DMS 273 (cell line): ENCODE data around the gene DENND5A.
"Not testable (repeated sequence)": the region's sequence is repeated elsewhere in the genome, so short reads cannot be mapped to it uniquely, and the experiment has no call there.

ENCODE experiments used
- DNase-seq: peaks from one replicate; lab custom pipeline; 2025; ENCODE audit not compliant: unreplicated experiment; lab: John Stamatoyannopoulos, UW

The DENND5A gene

DNA sequence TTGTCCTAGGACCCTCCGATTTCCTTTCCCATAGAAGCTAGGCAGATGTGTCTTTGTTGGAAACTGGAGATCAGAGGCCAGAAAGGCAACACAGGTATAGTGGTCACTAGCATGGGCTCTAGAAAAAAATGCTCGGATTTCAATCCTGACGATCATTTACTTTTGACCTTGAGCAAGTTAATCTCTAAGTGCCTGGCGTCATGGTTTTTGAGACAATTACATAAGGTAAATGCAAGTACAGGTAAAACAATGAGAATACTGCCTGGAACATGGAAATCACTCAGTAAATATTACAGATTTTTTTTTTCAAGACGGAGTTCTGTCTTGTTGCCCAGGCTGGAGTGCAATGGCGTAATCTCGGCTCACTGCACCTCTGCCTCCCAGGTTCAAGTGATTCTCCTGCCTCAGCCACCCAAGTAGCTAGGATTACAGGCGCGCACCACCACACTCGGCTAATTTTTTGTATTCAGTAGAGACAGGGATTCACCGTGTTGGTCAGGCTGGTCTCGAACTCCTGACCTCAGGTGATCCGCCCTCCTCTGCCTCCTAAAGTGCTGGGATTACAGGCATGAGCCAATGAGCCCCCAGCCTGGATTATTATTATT is 1.1 kb upstream of the DENND5A start:
- DNase-seq = no peak

DNA sequence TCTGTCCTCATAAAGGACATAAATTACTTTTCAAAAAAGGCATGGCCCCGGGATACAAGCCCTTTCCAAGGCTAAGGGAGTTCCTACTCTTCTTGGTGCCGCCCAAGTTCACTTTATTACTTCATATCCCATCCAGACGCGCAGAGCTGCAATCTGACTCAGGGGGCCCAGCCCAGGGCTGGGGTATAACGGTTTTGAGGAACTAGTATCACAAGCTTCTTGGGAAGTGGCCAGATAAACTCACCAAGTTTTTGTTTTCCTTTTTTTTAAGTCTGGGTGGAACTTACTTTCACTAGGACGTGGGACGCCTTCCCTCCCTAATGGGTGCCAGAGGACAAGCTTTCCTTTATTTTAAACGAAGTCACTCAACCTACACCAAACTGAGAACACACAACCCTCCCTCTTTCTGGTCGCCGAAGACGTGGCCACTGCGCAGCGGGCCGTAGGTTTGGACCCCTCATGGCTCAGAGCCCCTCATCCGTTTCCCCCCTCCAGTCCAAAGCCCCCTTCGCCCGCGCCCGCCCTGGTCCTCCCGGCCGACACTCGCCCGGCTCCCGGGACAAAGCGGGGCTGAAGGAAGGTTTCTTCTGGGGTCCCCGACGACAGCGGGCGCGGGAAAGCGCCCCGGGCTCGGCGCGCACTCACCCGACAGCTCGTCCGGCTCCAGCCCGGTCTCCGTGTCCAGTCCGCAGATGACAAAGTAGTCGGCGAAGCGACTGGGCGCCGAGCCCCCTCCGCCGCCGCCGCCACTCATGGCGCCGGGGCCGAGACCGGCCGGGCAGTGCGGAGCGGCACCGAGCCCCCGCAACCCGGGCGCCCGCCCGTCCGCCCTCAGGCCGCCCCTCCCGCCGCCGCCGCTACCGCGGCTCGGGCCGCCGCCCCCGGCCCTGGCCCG is 587 bp downstream of the DENND5A start:
- DNase-seq = peak; percentile 59

DNA sequence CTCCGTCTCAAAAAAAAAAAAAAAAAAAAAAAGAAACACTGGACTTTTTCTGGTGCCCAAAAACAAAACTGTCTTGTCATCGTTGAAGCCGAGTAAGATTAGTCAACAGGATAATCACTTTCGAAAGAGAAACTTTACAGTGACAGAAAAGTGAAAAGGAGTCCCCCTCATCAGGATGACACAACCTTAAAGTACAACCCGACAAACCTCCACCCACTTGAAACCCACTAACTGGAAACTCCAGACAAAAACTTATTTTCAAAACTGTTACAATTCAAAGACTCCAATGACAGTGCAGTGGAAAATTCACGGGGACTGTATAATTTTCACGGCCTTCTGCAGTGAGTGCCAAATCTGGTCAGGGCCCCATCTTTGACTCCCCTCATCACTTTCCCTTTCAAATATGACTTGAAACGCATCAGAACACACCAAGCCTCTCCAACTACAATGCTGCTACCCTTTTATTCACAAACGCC is 1.3 kb downstream of the DENND5A start:
- no peak for DNase-seq

DNA sequence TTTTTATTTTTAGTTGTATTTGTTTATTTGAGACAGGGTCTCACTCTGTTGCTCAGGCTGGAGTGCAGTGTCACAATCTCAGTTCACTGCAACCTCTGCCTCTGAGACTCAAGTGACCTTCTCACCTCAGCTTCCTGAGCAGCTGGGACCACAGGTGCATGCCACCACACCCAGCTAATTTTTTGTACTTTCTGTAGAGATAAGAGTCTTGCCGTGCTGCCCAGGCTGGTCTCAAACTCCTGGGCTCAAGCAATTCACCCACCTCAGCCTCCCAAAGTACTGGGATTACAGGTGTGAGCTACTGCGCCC is 4.4 kb downstream of the DENND5A start:
- not testable (repeated sequence) for DNase-seq

DNA sequence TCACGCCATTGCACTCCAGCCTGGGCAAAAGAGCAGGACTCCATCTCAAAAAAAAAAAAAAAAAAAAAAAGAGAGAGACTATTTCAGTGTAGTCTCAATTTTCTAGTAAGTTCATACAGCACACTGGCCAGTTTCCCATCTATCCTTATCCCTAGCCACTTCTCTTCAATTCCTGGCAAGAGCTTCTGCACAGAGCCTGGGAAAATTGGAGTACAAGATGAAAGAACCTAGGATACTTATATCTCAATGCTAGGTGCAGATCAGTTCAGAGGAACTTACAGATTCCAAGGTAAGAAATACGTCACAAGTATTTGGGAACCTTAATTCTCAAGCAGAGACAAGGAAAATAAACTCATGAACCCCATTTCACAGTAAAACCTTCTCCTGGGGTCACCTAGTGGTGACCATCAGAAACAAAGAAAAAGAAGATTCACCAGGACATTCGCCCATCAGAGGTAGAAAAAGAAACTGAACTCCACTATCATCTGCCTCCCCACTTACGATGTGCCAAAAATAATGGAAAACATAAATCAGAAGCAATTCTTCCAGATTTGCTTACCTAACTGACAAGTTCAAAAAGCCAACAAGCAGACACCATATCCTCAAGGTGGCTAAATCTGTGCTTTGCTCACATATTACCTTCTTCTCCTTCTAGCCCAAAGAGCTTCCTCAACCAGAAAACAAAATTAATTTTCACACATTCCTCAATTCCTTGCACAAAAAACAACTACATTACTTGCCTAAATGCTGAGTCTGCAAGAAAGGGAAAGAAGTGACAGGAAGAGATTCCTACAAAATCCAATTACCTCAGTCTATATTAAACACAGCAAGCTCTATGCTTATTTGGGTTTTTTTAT is 4.9 kb downstream of the DENND5A start:
- no peak for DNase-seq

DNA sequence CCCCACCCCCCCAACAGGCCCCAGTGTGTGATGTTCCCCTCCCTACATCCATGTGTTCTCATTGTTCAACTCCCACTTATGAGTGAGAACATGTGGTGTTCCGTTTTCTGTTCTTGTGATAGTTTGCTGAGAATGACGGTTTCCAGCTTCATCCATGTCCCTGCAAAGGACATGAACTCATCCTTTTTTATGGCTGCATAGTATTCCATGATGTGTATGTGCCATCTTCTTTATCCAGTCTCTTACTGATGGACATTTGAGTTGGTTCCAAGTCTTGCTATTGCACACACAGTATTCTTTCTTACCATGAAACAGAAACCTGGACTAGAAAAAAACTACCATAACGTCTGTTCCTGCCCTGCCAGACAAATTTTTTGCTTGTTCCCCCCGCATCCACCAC is 6.9 kb downstream of the DENND5A start:
- DNase-seq = not testable (repeated sequence)

DNA sequence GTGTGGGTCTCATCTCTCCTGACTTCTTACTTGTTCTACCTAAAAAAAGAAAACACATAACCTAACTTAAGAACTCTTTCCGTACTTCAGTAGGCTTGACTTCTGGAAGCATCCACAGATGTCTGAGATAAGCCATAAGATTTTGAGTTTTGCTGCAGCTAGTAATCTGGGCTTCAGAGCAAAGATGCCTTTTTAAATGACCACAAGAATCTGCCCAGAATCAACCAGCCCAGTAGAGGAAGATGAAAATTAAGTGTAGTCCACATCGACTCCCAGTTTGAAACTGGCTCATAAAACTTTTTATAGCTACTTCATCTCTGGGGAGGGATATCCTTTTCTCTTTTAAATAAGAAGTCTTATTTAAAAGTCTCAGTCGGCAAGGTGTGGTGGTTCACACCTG is 10.7 kb downstream of the DENND5A start:
- DNase-seq = no peak

DNA sequence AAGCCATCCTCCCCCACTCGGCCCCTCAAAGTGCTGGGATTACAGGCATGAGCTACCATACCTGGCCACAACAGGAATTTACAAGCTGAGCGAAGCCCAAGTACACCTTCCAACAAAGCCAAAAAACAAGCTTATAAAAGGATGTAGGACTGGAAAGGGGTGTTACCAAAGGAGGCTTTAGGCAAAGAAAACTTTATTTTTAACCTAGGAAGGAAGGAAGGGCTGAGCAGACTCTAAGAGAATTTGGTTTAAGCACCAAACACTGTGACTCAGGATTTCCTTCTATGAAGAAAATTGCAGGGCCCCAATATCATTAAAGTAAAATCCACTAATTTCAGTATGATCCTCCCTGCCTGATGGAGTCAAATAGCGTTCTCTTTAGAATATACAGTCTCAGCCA is 12.1 kb downstream of the DENND5A start:
- DNase-seq = no peak

DNA sequence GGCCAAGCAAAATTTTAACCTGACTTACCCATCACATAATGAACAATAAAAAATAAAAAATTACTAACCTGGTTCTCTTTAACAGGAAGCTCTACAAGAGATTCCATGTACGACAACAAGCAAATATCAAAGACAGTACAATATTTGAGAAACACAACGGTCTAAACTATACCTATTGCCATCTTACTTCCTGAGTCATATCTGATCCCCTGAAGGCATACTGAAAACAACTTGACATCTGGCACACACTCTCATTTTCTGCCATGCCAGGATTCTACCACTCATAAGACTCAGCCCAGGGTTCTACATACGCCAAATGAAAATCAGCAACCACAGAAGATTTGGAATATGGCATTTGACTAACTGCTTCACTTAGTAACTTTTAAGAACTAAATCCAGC is 13.8 kb downstream of the DENND5A start:
- peak; percentile 61 for DNase-seq

DNA sequence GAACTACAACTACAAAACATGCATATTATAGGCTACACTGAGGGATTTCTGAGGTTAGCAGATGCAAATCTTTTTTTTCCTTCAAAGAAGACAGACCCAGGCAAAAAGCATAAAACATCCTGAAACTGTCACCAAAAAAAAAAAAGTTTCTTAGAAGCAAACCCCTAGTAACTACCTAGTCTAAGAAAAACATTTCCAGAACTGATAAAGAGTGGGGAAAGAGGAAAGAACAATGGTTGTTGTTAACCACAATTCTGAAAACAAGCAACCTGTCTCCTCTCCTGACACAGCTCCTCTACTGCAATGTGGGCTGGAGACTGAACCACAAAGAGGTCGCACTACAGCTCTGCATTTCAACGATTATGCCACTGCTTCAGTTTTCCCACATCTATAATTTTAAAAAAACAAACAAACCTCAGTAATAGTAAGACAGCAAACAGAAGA is 15.0 kb downstream of the DENND5A start:
- no peak for DNase-seq

DNA sequence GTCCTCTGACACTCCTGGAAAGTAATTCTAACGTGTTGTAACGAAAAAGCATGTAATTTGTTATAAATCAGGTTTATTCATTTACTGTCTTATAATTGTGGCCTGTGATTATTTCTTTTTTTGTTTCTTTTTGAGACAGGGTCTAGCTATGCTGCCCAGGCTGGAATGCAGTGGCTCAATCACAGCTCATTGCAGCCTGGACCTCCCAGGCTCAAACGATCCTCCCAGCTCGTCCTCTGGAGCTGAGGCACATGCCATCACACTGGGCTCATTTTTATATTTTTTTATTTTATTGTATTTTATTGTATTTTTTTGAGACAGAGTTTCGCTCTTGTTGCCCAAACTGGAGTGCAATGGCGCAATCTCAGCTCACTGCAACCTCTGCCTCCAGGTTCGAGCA is 15.9 kb downstream of the DENND5A start:
- no peak for DNase-seq

DNA sequence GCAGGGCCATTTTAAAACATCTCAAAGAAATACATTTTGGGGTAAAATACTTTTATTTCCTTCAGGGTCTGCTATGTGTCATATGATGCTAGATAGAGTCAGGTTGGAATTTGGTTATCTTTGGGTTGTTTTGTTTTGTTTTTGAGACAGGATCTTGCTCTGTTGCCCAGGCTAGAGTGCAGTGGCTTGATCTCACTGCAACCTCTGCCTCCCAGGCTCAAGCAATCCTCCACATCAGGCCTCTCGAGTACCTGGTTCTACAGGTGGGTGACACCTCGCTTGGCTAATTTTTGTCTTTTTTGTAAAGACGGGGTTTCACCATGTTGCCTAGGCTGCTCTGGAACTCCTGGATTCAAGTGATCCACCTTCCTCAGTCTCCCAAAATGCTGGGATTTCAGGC is 17.3 kb downstream of the DENND5A start:
- no peak for DNase-seq

DNA sequence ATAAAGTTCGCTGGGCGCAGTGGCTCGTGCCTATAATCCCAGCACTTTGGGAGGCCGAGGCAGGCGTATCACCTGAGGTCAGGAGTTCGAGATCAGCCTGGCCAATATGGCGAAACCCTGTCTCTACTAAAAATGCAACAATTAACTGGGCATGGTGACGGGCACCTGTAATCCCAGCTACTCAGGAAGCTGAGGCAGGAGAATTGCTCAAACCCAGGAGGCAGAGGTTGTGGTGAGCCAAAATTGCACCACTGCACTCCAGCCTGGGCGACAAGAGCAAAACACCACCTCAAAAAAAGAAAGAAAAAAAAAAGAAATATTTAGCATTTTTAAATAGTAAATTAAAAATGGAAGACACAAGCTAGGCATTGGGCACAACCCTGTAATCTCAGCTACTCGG is 28.9 kb downstream of the DENND5A start:
- DNase-seq = not testable (repeated sequence)

DNA sequence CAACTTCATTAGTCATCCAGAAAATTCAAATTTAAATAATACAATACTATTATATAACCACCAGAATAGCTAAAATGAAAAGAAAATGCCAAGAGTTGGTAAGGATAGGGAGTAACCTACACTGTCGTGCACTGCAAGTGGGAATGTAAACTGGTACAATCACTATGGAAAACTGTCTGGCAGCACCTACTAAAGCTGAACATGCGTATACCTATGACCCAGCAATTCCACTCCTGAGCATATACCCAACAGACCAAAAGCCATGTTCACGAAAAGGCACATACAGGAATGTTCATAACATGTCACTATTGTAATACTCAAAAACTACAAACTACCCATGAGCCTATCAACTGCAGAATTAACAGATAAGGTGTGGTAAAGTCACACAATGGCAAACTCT is 32.7 kb downstream of the DENND5A start:
- no peak for DNase-seq

DNA sequence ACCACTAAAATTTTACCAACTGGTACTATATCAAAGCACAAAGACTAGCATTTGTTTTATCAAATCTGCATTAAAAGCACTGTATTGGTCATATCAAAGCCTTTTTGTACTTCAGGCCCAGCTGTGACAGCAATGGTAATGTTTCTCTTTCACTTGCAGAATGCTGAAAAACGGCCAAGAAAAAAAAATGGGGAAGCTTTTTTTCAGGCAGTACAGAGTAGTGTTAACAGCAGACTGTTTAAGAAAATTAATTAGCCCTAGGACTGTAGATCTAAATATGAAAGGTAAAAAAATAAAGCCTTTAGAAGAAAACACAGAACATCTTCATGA is 33.3 kb downstream of the DENND5A start:
- DNase-seq = peak; percentile 12

DNA sequence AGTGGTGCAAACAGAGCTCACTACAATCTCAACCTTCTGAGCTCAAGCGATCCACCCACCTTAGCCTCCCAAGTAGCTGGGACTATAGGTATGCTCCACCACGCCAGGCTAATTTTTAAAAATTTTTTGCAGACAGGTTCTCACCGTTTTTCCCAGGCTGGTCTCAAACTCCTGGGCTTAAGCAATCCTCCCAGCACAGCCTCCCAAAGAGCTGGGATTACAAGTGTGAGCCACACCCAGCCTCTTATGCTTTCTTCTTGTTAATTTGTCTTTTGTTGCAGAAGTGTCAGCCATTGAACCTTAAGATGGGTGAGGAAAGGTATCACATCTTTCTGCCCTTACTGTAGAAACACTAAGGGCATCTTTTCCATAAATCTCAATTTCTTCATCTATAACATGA is 34.9 kb downstream of the DENND5A start:
- no peak for DNase-seq

DNA sequence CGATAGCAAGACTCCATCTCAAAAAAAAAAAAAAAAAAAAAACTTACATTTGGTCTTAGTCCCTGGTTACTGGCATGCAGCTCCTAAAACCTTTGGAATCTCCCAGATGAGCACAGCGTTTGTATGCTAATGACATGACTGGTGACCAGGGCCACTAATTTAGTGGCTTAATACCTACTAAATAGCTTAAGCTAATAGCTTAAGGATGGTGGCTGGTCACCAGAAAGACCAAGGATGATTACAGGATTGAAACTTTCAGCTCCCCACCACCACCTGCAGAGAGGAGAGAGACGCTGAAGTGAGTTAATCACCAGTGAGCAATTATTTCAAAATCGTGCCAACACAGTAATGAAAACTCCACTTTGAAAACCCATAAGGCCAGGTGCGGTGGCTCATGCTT is 37.1 kb downstream of the DENND5A start:
- DNase-seq = no peak

DNA sequence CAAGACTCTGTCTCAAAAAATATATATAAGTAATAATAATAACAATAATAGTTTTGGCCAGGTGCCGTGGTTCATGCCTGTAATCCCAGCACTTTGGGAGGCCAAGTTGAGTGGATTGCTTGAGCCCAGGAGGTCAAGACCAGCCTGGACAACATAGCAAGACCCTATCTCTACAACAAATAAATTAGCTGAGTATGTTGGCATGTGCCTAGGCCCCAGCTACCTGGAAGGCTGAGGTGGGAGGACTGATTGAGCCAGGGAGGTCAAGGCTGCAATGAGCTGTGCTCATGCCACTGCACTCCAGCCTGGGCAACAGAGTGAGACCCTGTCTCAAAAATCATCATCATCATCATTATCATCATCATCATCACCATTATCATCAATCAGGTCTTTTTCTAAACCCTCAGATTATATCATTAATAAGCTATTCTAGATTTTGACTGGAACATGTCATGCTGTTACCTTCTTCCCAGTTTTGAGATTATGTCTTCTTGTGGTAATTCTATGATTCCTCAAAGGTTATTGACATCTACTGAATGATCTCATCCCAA is 39.3 kb downstream of the DENND5A start:
- no peak for DNase-seq

DNA sequence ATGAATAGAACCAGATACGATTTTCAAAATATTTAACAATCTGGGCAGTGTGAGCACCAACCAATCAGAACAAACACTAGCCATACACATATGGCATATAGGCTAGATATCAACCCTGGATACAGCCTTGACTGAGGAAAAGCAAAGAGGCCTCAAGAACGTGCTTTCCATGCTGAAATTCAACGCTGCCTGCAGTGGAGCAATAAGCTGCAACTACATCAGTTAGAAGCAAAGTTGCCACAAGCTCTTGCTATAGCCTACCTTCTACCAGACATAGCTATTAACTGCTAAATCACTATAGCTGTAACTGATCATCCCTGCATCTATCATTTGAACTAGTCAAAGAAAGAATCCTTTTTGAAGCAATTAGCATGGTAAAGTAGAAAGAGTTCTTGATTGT is 42.5 kb downstream of the DENND5A start:
- peak; percentile 39 for DNase-seq

DNA sequence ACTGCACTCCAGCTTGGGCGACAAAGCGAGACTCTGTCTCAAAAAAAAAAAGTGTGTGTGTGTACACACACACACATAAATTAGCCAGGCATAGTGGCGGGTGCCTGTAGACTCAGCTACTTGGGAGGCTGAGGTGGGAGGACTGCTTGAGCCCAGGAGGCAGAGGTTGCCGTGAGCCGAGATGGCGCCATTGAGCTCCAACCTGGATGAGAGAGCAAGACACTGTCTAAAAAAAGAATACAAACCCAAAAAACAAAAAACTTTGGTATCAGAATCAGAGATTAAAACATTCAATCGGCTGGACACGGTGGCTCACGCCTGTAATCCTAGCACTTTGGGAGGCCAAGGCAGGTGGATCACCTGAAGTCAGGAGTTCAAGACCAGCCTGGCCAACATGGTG is 44.3 kb downstream of the DENND5A start:
- not testable (repeated sequence) for DNase-seq

DNA sequence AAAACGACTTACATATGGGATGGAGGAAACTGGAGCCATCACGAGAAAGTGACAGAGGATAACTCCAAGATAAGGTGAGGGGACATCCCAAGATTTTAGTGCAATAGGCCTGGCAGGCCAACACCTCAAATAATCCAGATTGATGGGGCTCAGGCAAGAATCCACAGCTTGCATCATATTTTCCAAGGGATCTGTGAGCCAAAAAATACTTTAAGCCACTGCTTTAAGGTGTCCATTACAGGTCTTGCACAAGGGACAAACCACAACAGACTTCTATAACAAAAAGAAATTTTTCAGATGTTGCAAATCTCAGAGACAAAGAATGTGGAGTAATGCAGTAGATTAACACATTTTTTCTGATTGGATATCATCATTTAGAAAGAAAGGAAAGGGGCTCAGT is 45.6 kb downstream of the DENND5A start:
- DNase-seq = no peak

DNA sequence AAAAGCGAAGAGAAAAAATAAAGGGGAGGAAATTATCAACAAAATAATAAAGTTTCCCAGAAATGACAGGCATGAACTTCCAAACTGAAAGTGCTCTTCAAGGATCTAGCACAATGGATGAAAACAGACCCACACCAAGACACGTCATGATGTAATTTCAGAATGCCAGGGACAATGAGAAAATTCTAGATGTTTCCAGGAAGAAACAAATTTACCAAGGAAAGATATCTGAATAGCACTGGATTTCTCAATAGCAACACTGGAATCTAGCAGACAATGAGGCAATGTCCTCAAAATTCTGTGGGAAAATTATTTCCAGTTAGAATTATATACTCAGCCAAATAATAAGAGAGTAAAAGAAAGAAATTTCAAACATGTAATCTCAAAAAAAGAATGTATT is 46.0 kb downstream of the DENND5A start:
- DNase-seq = no peak
